ENCODE data around the gene DDX51. TPM values are rescaled to one million over a fixed set of nuclear protein-coding genes. Genes with fewer than 3 reads are reported as not detected.

The DDX51 gene
- total and polyA plus RNA-seq, 2 donors (not counting 1 experiment from before 2014, with no cell fraction given) = 46.3 to 60.8 TPM

DNA sequence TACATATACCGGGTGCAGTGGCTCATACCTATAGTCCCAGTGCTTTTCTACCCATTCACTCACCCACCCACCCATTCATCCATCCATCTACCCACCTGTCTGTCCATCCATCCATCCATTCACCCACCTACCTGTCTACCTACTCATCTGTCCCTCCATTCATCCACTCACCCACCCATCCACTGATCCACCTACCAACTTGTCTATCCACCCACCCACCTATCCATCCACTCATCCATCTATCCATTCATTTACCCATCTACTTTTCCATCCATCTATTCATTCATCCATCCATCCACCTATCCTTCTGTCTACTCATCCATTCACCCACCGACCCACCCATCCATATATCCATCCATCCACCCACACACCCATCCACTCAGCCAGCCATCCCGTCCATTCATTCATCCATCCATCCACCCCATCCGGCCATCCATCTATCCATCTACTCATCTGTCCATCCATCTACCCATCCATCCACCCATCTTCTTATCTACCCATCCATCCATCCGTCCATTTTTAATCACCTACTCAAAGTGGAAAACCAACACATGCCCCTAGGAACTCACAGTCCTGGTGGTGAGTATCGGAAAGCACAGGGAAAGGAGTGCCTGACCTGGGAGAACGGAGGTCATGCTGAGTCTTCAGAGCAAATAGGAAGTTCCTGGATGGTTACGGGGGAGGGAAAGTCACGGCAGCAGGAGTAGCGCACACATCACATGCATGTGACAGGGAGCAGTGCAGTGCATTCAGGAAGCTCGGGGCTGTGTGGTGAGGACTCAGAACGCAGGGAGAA, 20.0 kb downstream of the DDX51 start:
- no peak overlapping the region for H3K4me3 Mint-ChIP-seq
- no peak overlapping the region for H3K4me2 ChIP-seq (replicated peaks; ENCODE audit: low read depth, low read length, poor library complexity, severe bottlenecking)
- H3K27ac ChIP-seq (ENCODE audit: low read length in 2 of 2) = no peak overlapping the region
- H3K79me2 ChIP-seq (ENCODE audit: control insufficient read depth, insufficient read depth, low read length) = peaks cover 6% of the 10 kb centered on the region
- no peak for DNase-seq
- no peak for ATAC-seq (ENCODE audit: low read depth)
- H3K9me3 Mint-ChIP-seq (ENCODE audit: insufficient read depth) = peaks cover 2% of the 10 kb centered on the region
- WGBS (ENCODE audit: insufficient coverage) = 100% methylated on average over 12 of the region's 12 CpGs
- H3K9ac ChIP-seq (ENCODE audit: low read length) = no peak overlapping the region
- H3K4me3 ChIP-seq (ENCODE audit: control extremely low read depth in 1 of 5, extremely low read depth in 1 of 5, insufficient read depth in 1 of 5, low read depth in 2 of 5, low read length in 4 of 5) = no peak overlapping the region
- no peak for TF ChIP-seq EZH2 (IDR thresholded peaks at IDR 0.05; ENCODE audit: borderline replicate concordance, insufficient read depth, low read depth, low read length, poor library complexity, severe bottlenecking)
- TF ChIP-seq, protein P1, sequence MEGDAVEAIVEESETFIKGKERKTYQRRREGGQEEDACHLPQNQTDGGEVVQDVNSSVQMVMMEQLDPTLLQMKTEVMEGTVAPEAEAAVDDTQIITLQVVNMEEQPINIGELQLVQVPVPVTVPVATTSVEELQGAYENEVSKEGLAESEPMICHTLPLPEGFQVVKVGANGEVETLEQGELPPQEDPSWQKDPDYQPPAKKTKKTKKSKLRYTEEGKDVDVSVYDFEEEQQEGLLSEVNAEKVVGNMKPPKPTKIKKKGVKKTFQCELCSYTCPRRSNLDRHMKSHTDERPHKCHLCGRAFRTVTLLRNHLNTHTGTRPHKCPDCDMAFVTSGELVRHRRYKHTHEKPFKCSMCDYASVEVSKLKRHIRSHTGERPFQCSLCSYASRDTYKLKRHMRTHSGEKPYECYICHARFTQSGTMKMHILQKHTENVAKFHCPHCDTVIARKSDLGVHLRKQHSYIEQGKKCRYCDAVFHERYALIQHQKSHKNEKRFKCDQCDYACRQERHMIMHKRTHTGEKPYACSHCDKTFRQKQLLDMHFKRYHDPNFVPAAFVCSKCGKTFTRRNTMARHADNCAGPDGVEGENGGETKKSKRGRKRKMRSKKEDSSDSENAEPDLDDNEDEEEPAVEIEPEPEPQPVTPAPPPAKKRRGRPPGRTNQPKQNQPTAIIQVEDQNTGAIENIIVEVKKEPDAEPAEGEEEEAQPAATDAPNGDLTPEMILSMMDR (IDR thresholded peaks at IDR 0.05) = no peak
- intact Hi-C loops (cut with micrococcal nuclease) = no loop called here
- peaks cover 0 to 43% of the 10 kb centered on the region in 2 experiments for H3K36me3 ChIP-seq (replicated peaks in 1 of 2; ENCODE audit: control extremely low read depth in 1 of 2, control insufficient read depth in 1 of 2, extremely low read depth in 1 of 2, insufficient read depth in 2 of 2, low read length in 1 of 2)
- peaks cover 0 to 1% (median 0%) of the 10 kb centered on the region in 3 donors for H3K9me3 ChIP-seq (ENCODE audit: control extremely low read depth in 1 of 3, control insufficient read depth in 2 of 3, insufficient read depth in 1 of 3, low read length in 2 of 3)
- H3K4me1 ChIP-seq (ENCODE audit: control insufficient read depth in 2 of 2, insufficient read depth in 2 of 2, low read length in 2 of 2) = no peaks in the 10 kb centered on the region
- no peak overlapping the region for H2AFZ ChIP-seq (ENCODE audit: insufficient read depth, low read depth, low read length, poor library complexity, severe bottlenecking)
- ChIA-PET POLR2A (no interaction called here), CTCF (interaction anchor here (1.1 kb wide), 1 partner anchor 30 kb away, joined by 3 read pairs; no protein-coding TSS in a partner anchor)
- no peak overlapping the region for H3K27ac Mint-ChIP-seq
- no peaks in the 10 kb centered on the region for H3K27me3 ChIP-seq (replicated peaks in 1 of 4; ENCODE audit: control extremely low read depth in 1 of 4, control insufficient read depth in 3 of 4, insufficient read depth in 4 of 4, low read length in 3 of 4)
- no peaks in the 10 kb centered on the region for H4K20me1 ChIP-seq (ENCODE audit: control insufficient read depth, insufficient read depth, low read length, poor library complexity, severe bottlenecking)
- no peaks in the 10 kb centered on the region for H3K27me3 Mint-ChIP-seq
- no peaks in the 10 kb centered on the region for H3K4me1 Mint-ChIP-seq

DNA sequence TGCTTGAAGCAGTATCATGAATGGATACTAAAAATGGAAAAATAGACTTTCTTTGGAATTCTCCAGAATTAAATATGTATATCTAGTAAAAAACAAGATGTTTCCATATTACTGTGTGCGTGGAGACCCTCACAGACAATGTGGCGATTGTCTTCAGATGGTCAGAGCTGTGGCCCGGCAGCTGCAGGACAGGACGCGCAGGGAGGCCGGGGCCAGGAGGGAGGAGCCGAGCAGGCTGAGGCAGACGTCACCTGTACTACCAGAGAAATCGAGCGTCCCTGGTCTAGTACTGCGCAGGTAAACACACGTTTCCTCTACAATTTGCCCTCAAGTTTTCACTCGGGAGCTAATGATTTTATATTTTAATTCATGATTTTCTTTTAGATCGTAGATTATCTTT, 22.8 kb downstream of the DDX51 start:
- TF ChIP-seq, protein P1 (IDR thresholded peaks at IDR 0.05) = no peak
- Histone ChIP-seq H4K20me1 (ENCODE audit: control insufficient read depth, insufficient read depth, low read length, poor library complexity, severe bottlenecking) (no peaks in the 10 kb centered on the region), H3K4me2 (replicated peaks; ENCODE audit: low read depth, low read length, poor library complexity, severe bottlenecking) (no peak overlapping the region), H3K9ac (ENCODE audit: low read length) (no peak overlapping the region), H3K27me3 (replicated peaks in 1 of 4; ENCODE audit: control extremely low read depth in 1 of 4, control insufficient read depth in 3 of 4, insufficient read depth in 4 of 4, low read length in 3 of 4) (no peaks in the 10 kb centered on the region), H3K9me3 (ENCODE audit: control extremely low read depth in 1 of 3, control insufficient read depth in 2 of 3, insufficient read depth in 1 of 3, low read length in 2 of 3) (no peaks in the 10 kb centered on the region), H2AFZ (ENCODE audit: insufficient read depth, low read depth, low read length, poor library complexity, severe bottlenecking) (no peak overlapping the region), H3K27ac (ENCODE audit: low read length in 2 of 2) (no peak overlapping the region), H3K79me2 (ENCODE audit: control insufficient read depth, insufficient read depth, low read length) (peaks cover 6% of the 10 kb centered on the region), H3K36me3 (replicated peaks in 1 of 2; ENCODE audit: control extremely low read depth in 1 of 2, control insufficient read depth in 1 of 2, extremely low read depth in 1 of 2, insufficient read depth in 2 of 2, low read length in 1 of 2) (peaks cover 1 to 31% of the 10 kb centered on the region in 2 experiments), H3K4me3 (ENCODE audit: control extremely low read depth in 1 of 5, extremely low read depth in 1 of 5, insufficient read depth in 1 of 5, low read depth in 2 of 5, low read length in 4 of 5) (no peak overlapping the region), H3K4me1 (ENCODE audit: control insufficient read depth in 2 of 2, insufficient read depth in 2 of 2, low read length in 2 of 2) (no peaks in the 10 kb centered on the region)
- Mint-ChIP-seq H3K4me3 (no peak overlapping the region), H3K27me3 (no peaks in the 10 kb centered on the region), H3K9me3 (ENCODE audit: insufficient read depth) (no peaks in the 10 kb centered on the region), H3K4me1 (no peaks in the 10 kb centered on the region), H3K27ac (no peak overlapping the region)
- ChIA-PET POLR2A (no interaction called here), CTCF (no interaction called here)
- DNase-seq = no peak
- intact Hi-C loops (cut with micrococcal nuclease) = no loop called here
- WGBS (ENCODE audit: insufficient coverage) = 100% methylated on average over 5 of the region's 14 CpGs
- ATAC-seq (ENCODE audit: low read depth) = no peak

Measured in B cell (primary cell).